ENCODE measurements around the gene CCDC30.
"Not testable (repeated sequence)": the region's sequence is repeated elsewhere in the genome, so short reads cannot be mapped to it uniquely, and the experiment has no call there.

The CCDC30 gene

GRCh38 chr1:42660907-42661500 lies 197.9 kb downstream of the CCDC30 start:
- no peak for DNase-seq

- no peak for DNase-seq
These were observed 206.8 kb downstream of the CCDC30 start for GRCh38 chr1:42669936-42670335.

GRCh38 chr1:42670425-42670824 lies 207.3 kb downstream of the CCDC30 start:
- DNase-seq: no peak

GRCh38 chr1:42674214-42674613 lies 211.1 kb downstream of the CCDC30 start:
- no peak for DNase-seq

- DNase-seq: no peak
These were observed 211.6 kb downstream of the CCDC30 start for GRCh38 chr1:42674682-42675081.

- no peak for DNase-seq
These were observed 212.4 kb downstream of the CCDC30 start for GRCh38 chr1:42675467-42675866.

GRCh38 chr1:42676534-42677087 lies 213.5 kb downstream of the CCDC30 start:
- DNase-seq: no peak

GRCh38 chr1:42679364-42679983 lies 216.4 kb downstream of the CCDC30 start:
- DNase-seq: no peak

GRCh38 chr1:42680055-42680454 lies 217.0 kb downstream of the CCDC30 start:
- DNase-seq: no peak

GRCh38 chr1:42680921-42681683 lies 218.0 kb downstream of the CCDC30 start:
- no peak for DNase-seq

- DNase-seq: peak; percentile 95
These were observed 218.8 kb downstream of the CCDC30 start, which contains the start of gene YBX1 for GRCh38 chr1:42681741-42682483. YBX1 (plus strand) TSS chr1:42682418; CDS start chr1:42682566, 148 bp downstream.

- not testable (repeated sequence) for DNase-seq
These were observed 219.3 kb downstream of the CCDC30 start for GRCh38 chr1:42682484-42682738.

- peak; percentile 67 for DNase-seq
These were observed 219.8 kb downstream of the CCDC30 start for GRCh38 chr1:42682739-42683531.

- DNase-seq: peak; percentile 34
These were observed 221.1 kb downstream of the CCDC30 start for GRCh38 chr1:42684139-42684538.

- DNase-seq: no peak
These were observed 223.3 kb downstream of the CCDC30 start for GRCh38 chr1:42686418-42686817.

- no peak for DNase-seq
These were observed 226.8 kb downstream of the CCDC30 start for GRCh38 chr1:42689912-42690311.

- no peak for DNase-seq
These were observed 227.5 kb downstream of the CCDC30 start for GRCh38 chr1:42690477-42691156.

GRCh38 chr1:42691157-42691498 lies 228.0 kb downstream of the CCDC30 start:
- DNase-seq: no peak

GRCh38 chr1:42692461-42692860 lies 229.4 kb downstream of the CCDC30 start:
- no peak for DNase-seq

GRCh38 chr1:42692911-42693310 lies 229.8 kb downstream of the CCDC30 start:
- no peak for DNase-seq

- DNase-seq: no peak
These were observed 235.2 kb downstream of the CCDC30 start for GRCh38 chr1:42698081-42698813.
